Ishikawa (cell line): ENCODE results near the gene RRAGD.

Experiments
- CEBPB ChIP-seq: IDR thresholded peaks from 2 replicates; pipeline ENCODE4 v1.6.1; 2012
- CREB1 ChIP-seq: IDR thresholded peaks from 2 replicates; pipeline ENCODE4 v1.6.1; 2012; ENCODE audit warnings: low read depth
- EGR1 ChIP-seq: IDR thresholded peaks from 2 replicates; pipeline ENCODE4 v1.6.1; 2012
- EP300 ChIP-seq: IDR thresholded peaks from 2 replicates; pipeline ENCODE4 v1.6.1; 2012; ENCODE audit warnings: borderline replicate concordance
- FOXM1 ChIP-seq: IDR thresholded peaks from 2 replicates; pipeline ENCODE4 v1.6.1; 2012; ENCODE audit warnings: low read depth, borderline replicate concordance
- NFIC ChIP-seq: IDR thresholded peaks from 2 replicates; pipeline ENCODE4 v1.6.1; 2012
- RAD21 ChIP-seq: IDR thresholded peaks from 2 replicates; pipeline ENCODE4 v1.6.1; 2012; ENCODE audit warnings: low read depth
- REST ChIP-seq: IDR thresholded peaks from 2 replicates; pipeline ENCODE4 v1.6.1; 2012; ENCODE audit warnings: low read depth, mild to moderate bottlenecking
- TAF1 ChIP-seq: IDR thresholded peaks from 2 replicates; pipeline ENCODE4 v1.6.1; 2012; ENCODE audit warnings: low read depth, mild to moderate bottlenecking
- TCF12 ChIP-seq: IDR thresholded peaks from 2 replicates; pipeline ENCODE4 v1.6.1; 2012; ENCODE audit warnings: low read depth
- TEAD4 ChIP-seq: IDR thresholded peaks from 2 replicates; pipeline ENCODE4 v1.6.1; 2012
- YY1 ChIP-seq: IDR thresholded peaks from 2 replicates; pipeline ENCODE4 v1.6.1; 2012; ENCODE audit warnings: low read depth
- ZBTB7A ChIP-seq: IDR thresholded peaks from 2 replicates; pipeline ENCODE4 v1.6.1; 2012; ENCODE audit warnings: low read depth
- TF ChIP-seq, protein P1 (sequence below): IDR thresholded peaks from 2 replicates; pipeline ENCODE4 v1.6.1; 2012
- TF ChIP-seq, protein P2 (sequence below): IDR thresholded peaks from 2 replicates; pipeline ENCODE4 v1.6.1; 2012

Gene RRAGD

GRCh38 chr6:89348372-89348771, 63.7 kb downstream of the RRAGD start:
- TF ChIP-seq ZBTB7A: no peak
- no peak for TF ChIP-seq CREB1
- TF ChIP-seq REST: no peak
- TF ChIP-seq RAD21: no peak
- no peak for TF ChIP-seq CEBPB
- TF ChIP-seq EGR1: no peak
- TF ChIP-seq YY1: no peak
- TF ChIP-seq TAF1: no peak
- TF ChIP-seq NFIC: no peak
- TF ChIP-seq EP300: no peak
- no peak for TF ChIP-seq TCF12
- TF ChIP-seq, protein P1, sequence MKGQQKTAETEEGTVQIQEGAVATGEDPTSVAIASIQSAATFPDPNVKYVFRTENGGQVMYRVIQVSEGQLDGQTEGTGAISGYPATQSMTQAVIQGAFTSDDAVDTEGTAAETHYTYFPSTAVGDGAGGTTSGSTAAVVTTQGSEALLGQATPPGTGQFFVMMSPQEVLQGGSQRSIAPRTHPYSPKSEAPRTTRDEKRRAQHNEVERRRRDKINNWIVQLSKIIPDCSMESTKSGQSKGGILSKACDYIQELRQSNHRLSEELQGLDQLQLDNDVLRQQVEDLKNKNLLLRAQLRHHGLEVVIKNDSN: no peak
- TF ChIP-seq, protein P2, sequence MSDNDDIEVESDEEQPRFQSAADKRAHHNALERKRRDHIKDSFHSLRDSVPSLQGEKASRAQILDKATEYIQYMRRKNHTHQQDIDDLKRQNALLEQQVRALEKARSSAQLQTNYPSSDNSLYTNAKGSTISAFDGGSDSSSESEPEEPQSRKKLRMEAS: no peak
- no peak for TF ChIP-seq FOXM1
- no peak; the same call in 1 of the 2 replicates for TF ChIP-seq TEAD4

DNA sequence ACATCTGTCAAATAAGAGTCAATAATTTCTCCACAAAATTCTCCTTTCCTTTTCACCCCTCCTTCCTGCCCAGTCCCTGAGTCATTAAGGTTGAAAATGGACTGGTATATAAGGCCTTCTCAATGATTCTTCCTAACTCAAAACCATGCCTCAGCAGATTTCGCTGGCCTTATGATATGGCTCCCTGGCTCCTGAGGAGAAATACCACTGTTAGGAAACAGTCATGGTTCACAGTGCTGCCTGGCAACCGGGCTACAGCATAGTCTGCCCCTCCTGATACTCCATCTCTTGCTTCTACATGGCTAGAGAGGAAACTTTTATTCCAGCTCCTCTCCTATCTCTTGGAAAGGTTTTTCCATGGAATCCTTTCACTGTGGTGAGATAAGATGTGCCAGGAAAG, 64.2 kb downstream of the RRAGD start:
- no peak for TF ChIP-seq NFIC
- no peak for TF ChIP-seq RAD21

DNA sequence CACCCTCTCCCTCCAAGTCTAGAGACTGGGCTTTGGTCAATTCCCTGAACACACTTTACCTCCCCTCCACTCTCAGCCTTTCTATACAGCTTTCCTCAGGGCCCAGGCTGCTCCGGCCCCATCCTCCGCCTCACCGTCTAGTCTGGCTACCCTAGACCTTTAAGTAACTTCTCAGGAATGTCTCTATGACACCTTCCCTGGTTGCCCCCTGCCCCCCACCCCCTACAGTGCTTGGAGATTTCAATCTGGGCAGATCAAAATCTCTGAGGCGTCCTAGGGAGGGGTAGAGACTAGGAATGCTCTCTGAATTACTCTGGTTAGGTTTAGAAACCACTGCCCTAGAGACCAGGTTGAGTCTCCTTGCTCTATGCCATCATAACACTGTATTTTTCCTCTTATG, 65.6 kb downstream of the RRAGD start:
- no peak for TF ChIP-seq TAF1
- TF ChIP-seq, protein P1: no peak
- TF ChIP-seq, protein P2: no peak
- no peak for TF ChIP-seq FOXM1
- no peak for TF ChIP-seq YY1
- no peak for TF ChIP-seq TCF12
- TF ChIP-seq RAD21: no peak
- TF ChIP-seq CREB1: no peak

- no peak for TF ChIP-seq FOXM1
- TF ChIP-seq, protein P1: no peak
Measured at GRCh38 chr6:89339565-89339964, 72.5 kb downstream of the RRAGD start.

DNA sequence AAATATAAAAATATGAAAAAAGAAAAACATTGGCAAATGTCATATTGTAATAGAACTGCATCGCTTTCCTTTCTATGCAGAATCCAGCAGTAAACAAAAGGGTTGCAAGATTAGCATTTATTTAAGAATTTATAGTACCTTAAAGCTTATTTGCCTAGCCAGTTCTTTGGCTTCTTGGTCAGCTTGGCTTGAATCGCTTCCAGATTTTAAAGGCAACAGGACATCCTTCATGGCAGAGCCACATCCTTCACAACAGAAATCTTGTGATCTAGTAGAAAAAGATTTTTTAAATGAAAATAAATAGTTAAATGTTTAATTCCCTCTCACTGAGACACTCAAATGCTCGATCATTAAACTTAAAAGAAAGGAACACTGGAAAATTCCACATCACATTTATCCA, 76.9 kb downstream of the RRAGD start:
- TF ChIP-seq NFIC: no peak
- TF ChIP-seq REST: no peak
- TF ChIP-seq TEAD4: no peak
- TF ChIP-seq EGR1: no peak
- no peak for TF ChIP-seq TCF12

GRCh38 chr6:89330910-89331309, 81.2 kb downstream of the RRAGD start:
- TF ChIP-seq REST (no peak), FOXM1 (no peak), ZBTB7A (no peak), TCF12 (no peak), RAD21 (no peak), TEAD4 (no peak), EP300 (no peak), NFIC (no peak), TAF1 (no peak)
- TF ChIP-seq, protein P2: no peak
